Measurements from ENCODE around the gene ACTG1. TPM values are rescaled to one million over a fixed set of nuclear protein-coding genes. Genes with fewer than 3 reads are reported as not detected.

ACTG1 gene
- total RNA-seq, 1 donor from 2014 or later: 342 TPM

GRCh38 chr17:81523402-81524038 lies 10.9 kb upstream of the ACTG1 start:
- TF ChIP-seq, protein P1, sequence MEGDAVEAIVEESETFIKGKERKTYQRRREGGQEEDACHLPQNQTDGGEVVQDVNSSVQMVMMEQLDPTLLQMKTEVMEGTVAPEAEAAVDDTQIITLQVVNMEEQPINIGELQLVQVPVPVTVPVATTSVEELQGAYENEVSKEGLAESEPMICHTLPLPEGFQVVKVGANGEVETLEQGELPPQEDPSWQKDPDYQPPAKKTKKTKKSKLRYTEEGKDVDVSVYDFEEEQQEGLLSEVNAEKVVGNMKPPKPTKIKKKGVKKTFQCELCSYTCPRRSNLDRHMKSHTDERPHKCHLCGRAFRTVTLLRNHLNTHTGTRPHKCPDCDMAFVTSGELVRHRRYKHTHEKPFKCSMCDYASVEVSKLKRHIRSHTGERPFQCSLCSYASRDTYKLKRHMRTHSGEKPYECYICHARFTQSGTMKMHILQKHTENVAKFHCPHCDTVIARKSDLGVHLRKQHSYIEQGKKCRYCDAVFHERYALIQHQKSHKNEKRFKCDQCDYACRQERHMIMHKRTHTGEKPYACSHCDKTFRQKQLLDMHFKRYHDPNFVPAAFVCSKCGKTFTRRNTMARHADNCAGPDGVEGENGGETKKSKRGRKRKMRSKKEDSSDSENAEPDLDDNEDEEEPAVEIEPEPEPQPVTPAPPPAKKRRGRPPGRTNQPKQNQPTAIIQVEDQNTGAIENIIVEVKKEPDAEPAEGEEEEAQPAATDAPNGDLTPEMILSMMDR (IDR thresholded peaks at IDR 0.05; ENCODE audit: borderline replicate concordance): no peak
- Histone ChIP-seq H3K4me1 (peaks cover 25% of the 10 kb centered on the region), H3K9me3 (replicated peaks) (no peaks in the 10 kb centered on the region), H3K36me3 (no peaks in the 10 kb centered on the region), H3K27ac (replicated peaks) (no peak overlapping the region), H3K4me3 (no peak overlapping the region), H3K27me3 (ENCODE audit: low read depth) (peaks cover 83% of the 10 kb centered on the region)
- DNase-seq: no peak
- intact Hi-C loops (cut with micrococcal nuclease): no loop called here

DNA sequence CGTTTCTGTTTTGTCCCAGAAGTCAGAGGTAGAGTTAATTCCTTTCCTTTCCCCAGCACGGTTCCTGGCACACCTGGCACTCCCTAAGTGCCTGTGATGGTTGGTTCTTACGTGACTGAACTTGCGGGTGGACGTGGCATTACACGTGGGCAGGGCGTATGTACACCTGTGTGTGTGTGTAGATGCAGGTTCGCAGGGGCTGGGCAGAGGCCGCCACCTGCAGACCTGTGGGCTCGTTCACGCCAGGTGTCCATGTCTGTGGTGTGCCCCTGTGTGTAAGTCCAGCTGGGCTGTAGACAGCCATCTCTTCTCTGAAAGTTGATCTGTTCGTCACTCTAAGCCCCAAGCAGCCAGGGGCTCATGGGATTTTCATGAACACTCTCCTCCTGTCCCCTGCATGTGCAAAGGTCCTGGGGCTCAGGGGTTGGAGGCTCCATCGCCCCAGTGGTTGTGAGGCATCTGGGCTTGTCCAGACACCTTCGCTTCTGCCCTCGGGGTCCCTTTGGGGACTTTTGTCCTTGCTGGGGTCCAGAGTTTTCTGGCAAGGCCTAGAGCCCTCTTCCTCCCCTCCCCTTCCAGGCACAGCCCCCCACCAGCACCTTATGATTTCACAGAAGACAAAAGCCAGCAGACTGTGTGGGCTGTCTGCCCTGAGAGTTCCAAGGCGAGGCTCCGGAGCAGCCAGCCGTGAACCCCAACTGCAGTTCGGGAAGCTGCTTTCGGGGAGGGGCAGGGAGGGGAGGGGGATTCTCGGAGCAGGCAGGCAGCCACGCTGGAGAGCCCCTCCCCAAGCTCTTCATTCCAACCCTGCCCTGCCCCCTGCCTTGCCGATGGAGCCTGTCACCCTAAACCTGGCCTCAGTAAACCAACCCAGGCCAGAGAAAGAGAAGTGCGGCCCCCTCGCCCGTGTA lies 10.1 kb upstream of the ACTG1 start:
- H3K27ac ChIP-seq (replicated peaks): no peak overlapping the region
- H3K27me3 ChIP-seq (ENCODE audit: low read depth): peaks cover 75% of the 10 kb centered on the region
- H3K4me3 ChIP-seq: no peak overlapping the region
- intact Hi-C loops (cut with micrococcal nuclease): no loop called here
- no peaks in the 10 kb centered on the region for H3K36me3 ChIP-seq
- H3K4me1 ChIP-seq: peaks cover 32% of the 10 kb centered on the region
- DNase-seq: no peak
- no peaks in the 10 kb centered on the region for H3K9me3 ChIP-seq (replicated peaks)
- TF ChIP-seq, protein P1 (IDR thresholded peaks at IDR 0.05; ENCODE audit: borderline replicate concordance): no peak

- no peak for DNase-seq
- TF ChIP-seq, protein P1 (IDR thresholded peaks at IDR 0.05; ENCODE audit: borderline replicate concordance): no peak
- peaks cover 5% of the 10 kb centered on the region for H3K36me3 ChIP-seq
- intact Hi-C loops (cut with micrococcal nuclease): no loop called here
- H3K4me3 ChIP-seq: peak overlapping the region; percentile 93
- H3K4me1 ChIP-seq: peaks cover 57% of the 10 kb centered on the region
- H3K27me3 ChIP-seq (ENCODE audit: low read depth): peaks cover 51% of the 10 kb centered on the region
- no peak overlapping the region for H3K27ac ChIP-seq (replicated peaks)
- H3K9me3 ChIP-seq (replicated peaks): no peaks in the 10 kb centered on the region
Observed at GRCh38 chr17:81520021-81520901, 7.7 kb upstream of the ACTG1 start.

- no peak for DNase-seq
- H3K27me3 ChIP-seq (ENCODE audit: low read depth): peaks cover 42% of the 10 kb centered on the region
- peaks cover 62% of the 10 kb centered on the region for H3K4me1 ChIP-seq
- no peaks in the 10 kb centered on the region for H3K9me3 ChIP-seq (replicated peaks)
- intact Hi-C loops (cut with micrococcal nuclease): no loop called here
- H3K4me3 ChIP-seq: peak overlapping the region; percentile 93
- TF ChIP-seq, protein P1 (IDR thresholded peaks at IDR 0.05; ENCODE audit: borderline replicate concordance): peak; percentile 56
- H3K36me3 ChIP-seq: peaks cover 5% of the 10 kb centered on the region
- peak overlapping the region; percentile 99 for H3K27ac ChIP-seq (replicated peaks)
Observed at GRCh38 chr17:81519284-81520020, 6.9 kb upstream of the ACTG1 start.

Data from left ventricle myocardium inferior (tissue), 1 donor.